K562 (cell line): ENCODE results near the gene PKLR. TPM values are rescaled to one million over a fixed set of nuclear protein-coding genes. Genes with fewer than 3 reads are reported as not detected.
A peak's percentile ranks its signal among the peaks of the same experiment; 100 is the strongest.

Source experiments
- BCOR ChIP-seq: fragments of 450-650 bp; IDR thresholded peaks from 2 replicates; pipeline ENCODE4 v1.6.1; 2016
- CREB3L1 ChIP-seq: fragments of 450-650 bp; IDR thresholded peaks from 2 replicates; pipeline ENCODE4 v1.6.1; 2014; ENCODE audit warnings: low read depth, mild to moderate bottlenecking, moderate library complexity, borderline replicate concordance
- ETV6 ChIP-seq, 3 experiments: fragments of 150-350 bp in 1 of 3; sonication (generic) in 1 of 3; formaldehyde crosslinking in 1 of 3; IDR thresholded peaks; 2 replicates each; pipeline versions ENCODE4 v1.6.1 to v1.8.0; 2014 to 2022; ENCODE audit warnings: borderline replicate concordance in 2 of 3, low read depth in 2 of 3, antibody characterized with exemption in 1 of 3, low read length in 1 of 3, mild to moderate bottlenecking in 1 of 3, missing genetic modification reagents in 1 of 3
- HMGXB4 ChIP-seq: sonication (generic); formaldehyde crosslinking; IDR thresholded peaks from 2 replicates; pipeline ENCODE4 v1.8.1; 2023; ENCODE audit warnings: mild to moderate bottlenecking, missing genetic modification reagents
- PHF21A ChIP-seq: fragments of 450-650 bp; IDR thresholded peaks from 2 replicates; pipeline ENCODE4 v1.6.1; 2017; ENCODE audit warnings: low read depth, borderline replicate concordance
- RBM39 ChIP-seq: fragments of 200-400 bp; formaldehyde crosslinking; optimal IDR thresholded peaks from 2 replicates; pipeline ENCODE3; 2018; ENCODE audit warnings: low read depth, low read length
- SAFB ChIP-seq: fragments of 200-400 bp; formaldehyde crosslinking; IDR thresholded peaks from 2 replicates; pipeline ENCODE4 v1.6.1; 2017; ENCODE audit warnings: low read depth, low read length, borderline replicate concordance
- TBP ChIP-seq: optimal IDR thresholded peaks from 2 replicates; pipeline ENCODE3; 2011; ENCODE audit warnings: low read depth, low read length, improper control_type of control experiment
- ZNF830 ChIP-seq: fragments of 250-450 bp; sonication (Bioruptor Pico); IDR thresholded peaks from 2 replicates; pipeline ENCODE4 v1.5.0; 2021; ENCODE audit warnings: mild to moderate bottlenecking
- polyA plus RNA-seq, 8 experiments: library from polyadenylated mRNA; depleted of rRNA in 4 of 8; stranded (reverse) in 5 of 8; unstranded in 3 of 8; fragments of >200 nt; fragmentation: Nextera tagmentation in 2 of 8; fragmentation: Illumina TruSeq in 1 of 8; extraction: Ambion mirVana in 2 of 8; extraction: Trizol in 1 of 8; gene quantifications; 2 replicates each; pipeline versions ENCODE4 v1.2.1 to v1.2.3, GENCODE V29; 2011 to 2014; ENCODE audit warnings: inconsistent platforms in 1 of 8, missing spikeins in 1 of 8
- total RNA-seq, 7 experiments: library from RNA; depleted of rRNA in 6 of 7; stranded (reverse); fragments of >200 nt in 6 of 7; fragmentation: Illumina TruSeq in 2 of 7; extraction: Trizol in 2 of 7; gene quantifications; 2 replicates each; pipeline versions ENCODE4 v1.2.1 to v1.2.3, GENCODE V29; 2011 to 2021; ENCODE audit warnings: low replicate concordance in 1 of 7
- TF ChIP-seq, protein P1 (sequence below), 2 experiments: fragments of 450-650 bp in 1 of 2; sonication (generic) in 1 of 2; formaldehyde crosslinking in 1 of 2; IDR thresholded peaks; 2 replicates each; pipeline versions ENCODE4 v1.7.1 to v1.9.0; 2016 to 2022; ENCODE audit warnings: inconsistent platforms in 1 of 2, mild to moderate bottlenecking in 1 of 2, missing genetic modification reagents in 1 of 2
- TF ChIP-seq, protein P2 (sequence below), 2 experiments: fragments of 450-650 bp in 1 of 2; sonication (generic) in 1 of 2; formaldehyde crosslinking in 1 of 2; IDR thresholded peaks in 1 of 2; conservative IDR thresholded peaks in 1 of 2; 2 replicates each; pipeline versions ENCODE4 v1.6.1 to v1.8.1; 2016 to 2023; ENCODE audit warnings: mild to moderate bottlenecking in 2 of 2, moderate library complexity in 2 of 2, inconsistent platforms in 1 of 2, missing genetic modification reagents in 1 of 2

PKLR gene
- total and polyA plus RNA-seq, 9 of the 15 experiments (the other 6 are each of a cell fraction or from before 2014, with no cell fraction given) = 10.7 to 78.4 (median 38.2) TPM

DNA sequence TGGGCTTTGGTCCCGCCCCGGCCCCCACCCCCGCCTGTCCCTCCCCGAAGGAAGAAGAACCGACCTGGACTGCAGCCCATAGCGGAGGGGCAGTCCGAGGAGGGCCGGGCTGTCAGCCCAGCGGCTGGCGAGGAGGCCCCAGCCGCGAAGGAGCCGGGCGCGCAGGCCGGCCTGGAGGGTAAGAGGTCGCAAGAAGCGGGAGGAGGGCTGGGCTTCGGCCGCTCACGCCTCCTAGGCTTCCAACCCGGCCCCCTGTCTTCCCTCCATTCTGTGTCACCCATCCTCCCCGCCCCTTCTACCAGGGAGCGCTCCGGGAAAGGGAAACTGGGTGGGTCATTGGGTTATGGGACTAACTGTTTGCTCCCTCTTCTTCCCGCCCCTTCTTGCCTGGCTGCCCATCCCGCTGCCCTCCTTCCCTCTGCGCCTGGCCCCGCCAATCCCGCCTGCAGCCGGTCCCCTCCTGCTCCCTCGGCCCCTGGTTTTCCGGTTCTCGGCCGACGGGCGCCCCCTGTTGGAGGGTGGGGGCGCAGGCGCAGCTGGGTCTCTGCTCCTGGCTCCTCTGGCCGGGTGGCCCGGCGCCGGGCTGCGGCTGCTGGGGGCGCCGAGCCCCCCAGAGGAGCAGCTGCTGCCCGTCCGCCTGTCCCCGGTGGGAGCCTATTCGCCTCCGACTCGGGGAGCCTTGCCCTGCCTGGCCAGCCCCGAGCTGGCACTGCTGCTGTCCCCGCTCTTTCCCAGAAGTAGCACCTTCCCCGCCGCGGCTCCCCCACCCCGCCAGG lies 21.9 kb upstream of the PKLR start (continued):
- TF ChIP-seq SAFB (no peak), RBM39 (no peak), CREB3L1 (no peak), ETV6 (IDR thresholded peaks at IDR 0.05; ENCODE audit: borderline replicate concordance in 1 of 2, low read depth in 2 of 2, low read length in 1 of 2) (0 out of 4 replicates have a peak, but pooled peaks of 1 of the 2 experiments have one; percentile 25), ETV6 (CRISPR knock-in tag; IDR thresholded peaks at IDR 0.05; ENCODE audit: borderline replicate concordance) (no peak), ZNF830 (CRISPR knock-in tag) (0 out of 2 replicates have a peak, but pooled peaks have one; percentile 14), HMGXB4 (CRISPR knock-in tag) (peak; percentile 62), BCOR (peak; percentile 61; the same call in 1 of the 2 replicates), PHF21A (0 out of 2 replicates have a peak, but pooled peaks have one; percentile 9), TBP (peak; percentile 32)
- TF ChIP-seq, protein P1, sequence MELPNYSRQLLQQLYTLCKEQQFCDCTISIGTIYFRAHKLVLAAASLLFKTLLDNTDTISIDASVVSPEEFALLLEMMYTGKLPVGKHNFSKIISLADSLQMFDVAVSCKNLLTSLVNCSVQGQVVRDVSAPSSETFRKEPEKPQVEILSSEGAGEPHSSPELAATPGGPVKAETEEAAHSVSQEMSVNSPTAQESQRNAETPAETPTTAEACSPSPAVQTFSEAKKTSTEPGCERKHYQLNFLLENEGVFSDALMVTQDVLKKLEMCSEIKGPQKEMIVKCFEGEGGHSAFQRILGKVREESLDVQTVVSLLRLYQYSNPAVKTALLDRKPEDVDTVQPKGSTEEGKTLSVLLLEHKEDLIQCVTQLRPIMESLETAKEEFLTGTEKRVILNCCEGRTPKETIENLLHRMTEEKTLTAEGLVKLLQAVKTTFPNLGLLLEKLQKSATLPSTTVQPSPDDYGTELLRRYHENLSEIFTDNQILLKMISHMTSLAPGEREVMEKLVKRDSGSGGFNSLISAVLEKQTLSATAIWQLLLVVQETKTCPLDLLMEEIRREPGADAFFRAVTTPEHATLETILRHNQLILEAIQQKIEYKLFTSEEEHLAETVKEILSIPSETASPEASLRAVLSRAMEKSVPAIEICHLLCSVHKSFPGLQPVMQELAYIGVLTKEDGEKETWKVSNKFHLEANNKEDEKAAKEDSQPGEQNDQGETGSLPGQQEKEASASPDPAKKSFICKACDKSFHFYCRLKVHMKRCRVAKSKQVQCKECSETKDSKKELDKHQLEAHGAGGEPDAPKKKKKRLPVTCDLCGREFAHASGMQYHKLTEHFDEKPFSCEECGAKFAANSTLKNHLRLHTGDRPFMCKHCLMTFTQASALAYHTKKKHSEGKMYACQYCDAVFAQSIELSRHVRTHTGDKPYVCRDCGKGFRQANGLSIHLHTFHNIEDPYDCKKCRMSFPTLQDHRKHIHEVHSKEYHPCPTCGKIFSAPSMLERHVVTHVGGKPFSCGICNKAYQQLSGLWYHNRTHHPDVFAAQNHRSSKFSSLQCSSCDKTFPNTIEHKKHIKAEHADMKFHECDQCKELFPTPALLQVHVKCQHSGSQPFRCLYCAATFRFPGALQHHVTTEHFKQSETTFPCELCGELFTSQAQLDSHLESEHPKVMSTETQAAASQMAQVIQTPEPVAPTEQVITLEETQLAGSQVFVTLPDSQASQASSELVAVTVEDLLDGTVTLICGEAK (IDR thresholded peaks at IDR 0.05) = peak; percentile 71
- TF ChIP-seq, protein P1 (CRISPR knock-in tag; IDR thresholded peaks at IDR 0.05) = no peak
- TF ChIP-seq, protein P2, sequence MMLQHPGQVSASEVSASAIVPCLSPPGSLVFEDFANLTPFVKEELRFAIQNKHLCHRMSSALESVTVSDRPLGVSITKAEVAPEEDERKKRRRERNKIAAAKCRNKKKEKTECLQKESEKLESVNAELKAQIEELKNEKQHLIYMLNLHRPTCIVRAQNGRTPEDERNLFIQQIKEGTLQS (IDR thresholded peaks at IDR 0.05) = no peak
- TF ChIP-seq, protein P2 (CRISPR knock-in tag; conservative IDR thresholded peaks at IDR 0.05) = peak; percentile 62; the same call in 1 of the 2 replicates
